Memory B cell (primary cell): ENCODE data around the gene TBCEL.

Source experiments
- ATAC-seq: fragments of 150-1000 bp; cut with Tn5 transposase; 2 replicates; pipeline ENCODE4 v1.10.0; 2021; ENCODE audit warnings: low read depth, mild to moderate bottlenecking, moderate library complexity
- DNase-seq, 2 donors: peaks; one replicate each; pipeline ENCODE4 v3.0.0; 2022; ENCODE audit warnings: low spot score in 2 of 2
- H3K27ac Mint-ChIP-seq: one replicate; pipeline ENCODE4 v1.8.0; 2022; ENCODE audit warnings: mild to moderate bottlenecking, moderate library complexity, mixed read lengths
- H3K27me3 Mint-ChIP-seq: one replicate; pipeline ENCODE4 v1.8.0; 2022; ENCODE audit warnings: mixed read lengths
- H3K36me3 Mint-ChIP-seq: one replicate; pipeline ENCODE4 v1.8.0; 2022; ENCODE audit warnings: mild to moderate bottlenecking, mixed read lengths
- H3K4me1 Mint-ChIP-seq: one replicate; pipeline ENCODE4 v1.8.0; 2022; ENCODE audit warnings: mixed read lengths
- H3K4me3 Mint-ChIP-seq: one replicate; pipeline ENCODE4 v1.8.0; 2022; ENCODE audit warnings: mild to moderate bottlenecking, moderate library complexity, mixed read lengths
- H3K9me3 Mint-ChIP-seq: one replicate; pipeline ENCODE4 v1.8.0; 2022; ENCODE audit warnings: mixed read lengths

TBCEL gene

GRCh38 chr11:121035780-121036179 lies 11.9 kb downstream of the TBCEL start:
- DNase-seq (no peak), ATAC-seq (no peak)
- no peak overlapping the region for H3K4me3 Mint-ChIP-seq
- no peak overlapping the region for H3K27ac Mint-ChIP-seq
- no peaks in the 10 kb centered on the region for H3K9me3 Mint-ChIP-seq
- H3K4me1 Mint-ChIP-seq: peaks cover 6% of the 10 kb centered on the region
- H3K27me3 Mint-ChIP-seq: no peaks in the 10 kb centered on the region
- peaks cover 13% of the 10 kb centered on the region for H3K36me3 Mint-ChIP-seq

- no peak overlapping the region for H3K4me3 Mint-ChIP-seq
- DNase-seq (no peak), ATAC-seq (no peak)
- H3K27me3 Mint-ChIP-seq: no peaks in the 10 kb centered on the region
- no peaks in the 10 kb centered on the region for H3K9me3 Mint-ChIP-seq
- H3K27ac Mint-ChIP-seq: no peak overlapping the region
- H3K36me3 Mint-ChIP-seq: peaks cover 11% of the 10 kb centered on the region
- H3K4me1 Mint-ChIP-seq: peaks cover 6% of the 10 kb centered on the region
These were observed 13.1 kb downstream of the TBCEL start for GRCh38 chr11:121037016-121037415.

- Mint-ChIP-seq H3K4me1 (peaks cover 6% of the 10 kb centered on the region), H3K27ac (peak overlapping the region; percentile 20), H3K4me3 (no peak overlapping the region), H3K9me3 (no peaks in the 10 kb centered on the region), H3K36me3 (peaks cover 9% of the 10 kb centered on the region), H3K27me3 (no peaks in the 10 kb centered on the region)
- no peak for ATAC-seq
- no peak for DNase-seq
These were observed 14.9 kb downstream of the TBCEL start for GRCh38 chr11:121038648-121039409.

GRCh38 chr11:121039971-121040613 lies 16.2 kb downstream of the TBCEL start:
- ATAC-seq: no peak
- no peak for DNase-seq
- no peak overlapping the region for H3K4me3 Mint-ChIP-seq
- H3K9me3 Mint-ChIP-seq: no peaks in the 10 kb centered on the region
- peaks cover 6% of the 10 kb centered on the region for H3K4me1 Mint-ChIP-seq
- H3K27me3 Mint-ChIP-seq: no peaks in the 10 kb centered on the region
- no peak overlapping the region for H3K27ac Mint-ChIP-seq
- H3K36me3 Mint-ChIP-seq: peaks cover 11% of the 10 kb centered on the region

- Mint-ChIP-seq H3K27me3 (no peaks in the 10 kb centered on the region), H3K4me1 (peaks cover 6% of the 10 kb centered on the region), H3K27ac (no peak overlapping the region), H3K9me3 (no peaks in the 10 kb centered on the region), H3K4me3 (no peak overlapping the region), H3K36me3 (peaks cover 11% of the 10 kb centered on the region)
- DNase-seq: no peak
- ATAC-seq: no peak
These were observed 16.7 kb downstream of the TBCEL start for GRCh38 chr11:121040614-121041002.

GRCh38 chr11:121041072-121041471 lies 17.2 kb downstream of the TBCEL start:
- Mint-ChIP-seq H3K27me3 (no peaks in the 10 kb centered on the region), H3K9me3 (no peaks in the 10 kb centered on the region), H3K36me3 (peaks cover 10% of the 10 kb centered on the region), H3K27ac (no peak overlapping the region), H3K4me3 (no peak overlapping the region), H3K4me1 (peaks cover 5% of the 10 kb centered on the region)
- no peak for ATAC-seq
- DNase-seq: no peak

- H3K9me3 Mint-ChIP-seq: no peaks in the 10 kb centered on the region
- H3K4me3 Mint-ChIP-seq: no peak overlapping the region
- no peak overlapping the region for H3K27ac Mint-ChIP-seq
- peaks cover 17% of the 10 kb centered on the region for H3K36me3 Mint-ChIP-seq
- ATAC-seq (no peak), DNase-seq (no peak)
- H3K27me3 Mint-ChIP-seq: no peaks in the 10 kb centered on the region
- peaks cover 2% of the 10 kb centered on the region for H3K4me1 Mint-ChIP-seq
These were observed 18.4 kb downstream of the TBCEL start for GRCh38 chr11:121042296-121042695.

GRCh38 chr11:121047926-121048325 lies 24.0 kb downstream of the TBCEL start:
- ATAC-seq (no peak), DNase-seq (no peak)
- H3K4me3 Mint-ChIP-seq: no peak overlapping the region
- H3K27me3 Mint-ChIP-seq: no peaks in the 10 kb centered on the region
- H3K4me1 Mint-ChIP-seq: no peaks in the 10 kb centered on the region
- H3K27ac Mint-ChIP-seq: no peak overlapping the region
- no peaks in the 10 kb centered on the region for H3K9me3 Mint-ChIP-seq
- peaks cover 30% of the 10 kb centered on the region for H3K36me3 Mint-ChIP-seq

GRCh38 chr11:121048464-121049233 lies 24.7 kb downstream of the TBCEL start:
- Mint-ChIP-seq H3K4me3 (no peak overlapping the region), H3K27me3 (no peaks in the 10 kb centered on the region), H3K4me1 (no peaks in the 10 kb centered on the region), H3K36me3 (peaks cover 37% of the 10 kb centered on the region), H3K9me3 (no peaks in the 10 kb centered on the region), H3K27ac (no peak overlapping the region)
- no peak for DNase-seq
- no peak for ATAC-seq

GRCh38 chr11:121053244-121053643 lies 29.3 kb downstream of the TBCEL start:
- no peaks in the 10 kb centered on the region for H3K9me3 Mint-ChIP-seq
- no peaks in the 10 kb centered on the region for H3K27me3 Mint-ChIP-seq
- H3K36me3 Mint-ChIP-seq: peaks cover 41% of the 10 kb centered on the region
- no peaks in the 10 kb centered on the region for H3K4me1 Mint-ChIP-seq
- no peak overlapping the region for H3K27ac Mint-ChIP-seq
- ATAC-seq: no peak
- no peak overlapping the region for H3K4me3 Mint-ChIP-seq
- no peak for DNase-seq

GRCh38 chr11:121054266-121054665 lies 30.4 kb downstream of the TBCEL start:
- Mint-ChIP-seq H3K36me3 (peaks cover 37% of the 10 kb centered on the region), H3K9me3 (no peaks in the 10 kb centered on the region)
- no peak for ATAC-seq

GRCh38 chr11:121055076-121055475 lies 31.2 kb downstream of the TBCEL start:
- DNase-seq (no peak), ATAC-seq (no peak)
- no peak overlapping the region for H3K4me3 Mint-ChIP-seq
- no peaks in the 10 kb centered on the region for H3K9me3 Mint-ChIP-seq
- H3K4me1 Mint-ChIP-seq: no peaks in the 10 kb centered on the region
- H3K36me3 Mint-ChIP-seq: peaks cover 37% of the 10 kb centered on the region
- H3K27ac Mint-ChIP-seq: no peak overlapping the region
- H3K27me3 Mint-ChIP-seq: no peaks in the 10 kb centered on the region

More at GRCh38 chr11:121054266-121054665, 30.4 kb downstream of the TBCEL start:
- Mint-ChIP-seq H3K4me1 (no peaks in the 10 kb centered on the region), H3K27ac (no peak overlapping the region), H3K27me3 (no peaks in the 10 kb centered on the region), H3K4me3 (no peak overlapping the region)
- DNase-seq: no peak

- Mint-ChIP-seq H3K27me3 (no peaks in the 10 kb centered on the region), H3K9me3 (no peaks in the 10 kb centered on the region)
These were observed 34.0 kb downstream of the TBCEL start for GRCh38 chr11:121057922-121058321.

GRCh38 chr11:121058941-121059340 lies 35.0 kb downstream of the TBCEL start:
- Mint-ChIP-seq H3K27me3 (no peaks in the 10 kb centered on the region), H3K36me3 (peaks cover 35% of the 10 kb centered on the region), H3K4me1 (no peaks in the 10 kb centered on the region), H3K4me3 (no peak overlapping the region), H3K9me3 (no peaks in the 10 kb centered on the region), H3K27ac (no peak overlapping the region)
- ATAC-seq (no peak), DNase-seq (no peak)

More at GRCh38 chr11:121057922-121058321, 34.0 kb downstream of the TBCEL start:
- H3K4me3 Mint-ChIP-seq: no peak overlapping the region
- H3K4me1 Mint-ChIP-seq: no peaks in the 10 kb centered on the region
- DNase-seq (no peak), ATAC-seq (no peak)
- no peak overlapping the region for H3K27ac Mint-ChIP-seq
- H3K36me3 Mint-ChIP-seq: peaks cover 36% of the 10 kb centered on the region
